T47D (cell line): Measurements from ENCODE around the gene TET3.

Source experiments
- DNase-seq, 2 experiments: peaks; one replicate each; pipeline versions ENCODE4 v3.0.0 to v3.0.0-alpha.2; 2011 to 2012; ENCODE audit warnings: low read depth in 1 of 2, low spot score in 1 of 2
- JUND ChIP-seq: IDR thresholded peaks from 2 replicates; pipeline ENCODE4 v1.6.1; 2012; ENCODE audit warnings: low read depth
- in situ Hi-C: cut with HindIII; loops from 2 replicates; pipeline ENCODE4 v1.10.0; 2016; ENCODE audit warnings: low sequenced_read_pairs, low pct_unique_long_range_greater_than_20kb

Gene TET3

DNA sequence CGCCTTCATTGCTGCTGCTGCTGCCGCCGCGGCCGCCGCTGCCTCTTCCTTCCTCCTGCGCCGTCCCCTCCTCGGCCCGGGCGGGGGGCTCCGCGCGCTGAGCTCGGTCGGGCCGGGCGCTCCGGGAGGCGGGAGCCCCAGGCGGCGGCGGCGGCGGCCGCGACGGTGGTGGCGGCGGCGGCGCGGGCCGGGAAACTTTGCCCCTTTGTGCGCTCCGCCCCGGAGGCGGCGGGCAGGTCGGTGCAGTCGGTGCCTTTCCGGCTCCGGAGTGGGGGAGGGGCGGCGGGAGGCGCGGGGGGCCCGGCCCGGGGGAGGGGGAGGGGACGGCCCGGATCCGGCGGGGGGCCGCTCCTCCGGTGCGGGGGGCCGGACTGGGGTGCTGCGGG lies 205 bp downstream of the TET3 start:
- DNase-seq, result peak in 1 of 2 experiments; percentile 35
- TF ChIP-seq JUND, result no peak
- in situ Hi-C loops, result no loop called here

DNA sequence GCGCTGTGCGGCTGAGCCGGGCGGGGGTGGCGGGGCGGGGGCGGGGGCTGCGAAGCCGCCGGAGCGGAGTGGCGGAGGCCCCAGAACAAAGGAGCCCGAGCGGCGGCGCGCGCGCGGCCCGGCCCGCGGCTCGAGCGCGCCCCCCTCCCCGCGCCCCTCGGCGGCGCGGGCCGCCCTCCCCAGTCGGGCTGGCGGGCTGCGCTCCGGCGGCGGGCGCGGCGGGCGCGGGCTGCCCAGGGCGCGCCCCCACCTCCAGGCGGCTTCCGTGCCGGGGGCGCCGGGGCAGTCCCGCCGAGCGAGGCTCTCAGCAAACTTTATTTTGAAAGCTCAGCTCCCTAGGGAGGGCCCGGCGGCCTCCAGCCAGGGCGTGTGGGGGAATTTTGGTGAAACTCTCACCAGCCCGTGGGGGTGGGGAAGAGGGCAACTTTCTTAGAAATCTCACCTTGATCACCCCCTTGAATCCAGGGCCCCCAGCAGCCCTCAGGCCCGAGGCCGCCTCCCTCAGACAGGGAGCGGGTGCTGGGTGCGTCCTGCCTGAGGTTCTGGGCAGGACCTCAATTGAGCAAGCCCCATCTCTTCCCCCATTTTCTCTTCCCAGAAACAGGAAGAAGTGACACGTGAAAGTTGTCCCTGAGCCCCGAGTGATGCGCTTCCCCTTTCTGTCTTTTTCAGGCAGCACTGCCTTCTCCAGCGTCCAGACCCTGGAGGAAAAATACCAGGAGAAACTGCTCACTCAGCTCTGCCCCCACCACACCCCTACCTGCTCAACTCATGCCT lies 786 bp downstream of the TET3 start:
- DNase-seq, result no peak
- TF ChIP-seq JUND, result no peak
- in situ Hi-C loops, result no loop called here

DNA sequence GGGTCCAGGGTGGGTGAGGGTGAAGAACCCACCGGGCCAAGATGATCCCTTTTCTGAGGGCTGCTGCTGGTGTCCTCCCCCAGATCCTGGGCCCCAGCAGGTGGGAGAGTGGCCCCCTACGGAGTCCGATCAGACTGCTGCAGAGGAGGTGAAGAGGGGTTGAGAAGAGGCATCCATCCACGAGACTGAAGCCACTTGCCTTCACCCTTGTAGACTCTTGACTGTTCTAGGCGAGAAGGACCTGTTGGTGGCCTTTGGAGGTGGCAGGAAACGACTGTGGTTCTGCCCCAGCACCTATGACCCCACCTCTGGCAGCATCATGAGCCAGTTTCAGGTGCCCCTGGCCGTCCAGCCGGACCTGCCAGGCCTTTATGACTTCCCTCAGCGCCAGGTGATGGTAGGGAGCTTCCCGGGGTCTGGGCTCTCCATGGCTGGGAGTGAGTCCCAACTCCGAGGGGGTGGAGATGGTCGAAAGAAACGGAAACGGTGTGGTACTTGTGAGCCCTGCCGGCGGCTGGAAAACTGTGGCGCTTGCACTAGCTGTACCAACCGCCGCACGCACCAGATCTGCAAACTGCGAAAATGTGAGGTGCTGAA lies 1.5 kb downstream of the TET3 start:
- DNase-seq, result no peak
- in situ Hi-C loops, result no loop called here
- no peak for TF ChIP-seq JUND

DNA sequence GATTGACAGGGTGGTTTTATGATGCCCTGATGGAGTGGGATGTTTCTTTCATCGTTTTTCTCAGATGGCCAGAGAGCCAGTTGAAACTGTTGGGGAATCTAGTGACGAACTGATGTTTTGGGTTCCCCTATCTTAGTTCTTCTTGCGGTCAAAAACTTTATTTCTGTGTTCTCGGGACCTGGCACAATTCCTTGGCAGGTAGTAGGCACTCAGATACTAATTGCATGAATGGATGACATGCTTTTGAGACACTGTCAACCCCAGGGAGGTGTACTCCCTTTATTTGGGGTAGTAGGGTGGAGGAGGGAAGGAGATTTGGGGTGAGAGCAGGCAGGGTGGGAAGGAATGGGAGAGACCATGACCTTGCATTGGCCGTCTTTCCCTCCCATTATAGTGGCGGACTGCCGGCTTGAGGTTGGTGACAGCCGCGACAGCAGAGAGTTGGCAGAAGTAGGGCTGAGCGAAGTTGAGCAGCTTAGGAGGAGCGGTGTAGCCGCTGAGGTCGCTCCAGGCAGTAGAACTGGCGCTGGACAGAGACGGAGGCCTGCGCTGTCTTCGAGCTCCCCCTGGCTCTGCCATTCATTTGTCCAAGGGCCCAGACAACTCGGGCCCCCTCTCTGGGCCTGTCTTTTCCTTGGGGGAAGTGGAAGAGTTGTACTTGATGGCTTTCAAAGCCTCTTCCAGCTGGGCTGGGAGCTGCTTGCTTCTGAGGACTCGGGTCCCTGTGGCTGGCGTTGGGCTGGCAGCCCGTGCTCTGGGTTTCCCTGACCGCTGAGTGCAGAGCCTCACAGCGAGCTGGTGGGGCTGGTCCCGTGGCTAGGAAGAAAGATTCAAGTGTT lies 2.6 kb downstream of the TET3 start:
- DNase-seq, result peak; percentile 57

DNA sequence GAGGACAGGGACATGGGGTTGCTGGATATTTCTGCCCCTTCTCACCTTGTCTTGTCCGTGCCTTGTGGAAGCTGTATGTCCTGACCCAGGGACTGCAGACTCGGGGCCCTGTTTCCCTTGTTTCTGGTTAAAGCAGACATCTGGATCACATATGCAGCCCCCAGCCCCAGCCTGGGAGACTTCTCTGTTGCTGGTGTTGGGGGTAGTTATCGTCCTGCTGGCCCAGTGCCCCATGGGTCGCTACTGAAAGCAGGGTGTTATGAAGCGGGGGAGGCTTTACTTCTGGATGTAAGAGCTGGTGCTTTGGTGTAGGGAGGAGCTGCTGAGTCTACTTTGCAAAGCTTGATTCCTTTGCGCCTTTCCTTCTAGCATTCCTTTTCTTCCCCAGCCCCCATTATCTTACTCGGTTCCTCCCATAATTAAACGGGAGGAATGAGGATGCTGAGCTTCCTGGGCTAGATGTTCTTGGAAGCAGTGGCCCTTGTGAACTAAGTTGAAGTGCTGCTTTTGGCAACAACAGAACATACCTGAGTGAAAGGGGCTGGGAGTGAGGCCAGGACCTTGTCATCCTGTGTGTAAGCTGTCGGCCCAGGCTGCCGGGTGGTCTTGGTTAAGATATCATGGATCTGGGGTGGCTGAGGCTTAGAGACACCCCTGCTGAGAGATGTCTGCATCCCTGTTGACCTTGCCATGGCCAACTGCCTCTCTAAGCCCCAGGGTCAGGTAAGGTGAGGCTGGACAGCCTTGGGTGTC lies 3.4 kb downstream of the TET3 start:
- in situ Hi-C loops, result no loop called here
- no peak for DNase-seq
- no peak for TF ChIP-seq JUND

More for the DNA sequence above, 2.6 kb downstream of the TET3 start:
- no peak for TF ChIP-seq JUND
- in situ Hi-C loops, result no loop called here

DNA sequence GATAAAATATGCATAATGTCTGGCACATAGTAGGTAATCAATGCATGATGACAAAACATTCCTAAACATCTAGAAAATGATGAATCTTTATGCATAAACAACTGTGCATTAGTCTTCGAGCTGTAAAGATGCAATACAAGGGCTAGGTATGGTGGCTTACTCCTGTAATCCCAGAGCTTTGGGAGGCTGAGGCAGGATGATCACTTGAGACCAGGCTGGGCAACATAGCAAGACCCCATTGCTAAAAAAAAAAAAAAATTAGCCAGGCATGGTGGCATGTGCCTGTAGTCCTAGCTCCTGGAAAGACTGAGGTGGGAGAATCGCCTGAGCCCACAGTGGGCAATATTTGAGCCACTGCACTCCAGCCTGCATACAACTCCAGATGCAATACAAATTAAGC lies 5.3 kb downstream of the TET3 start:
- DNase-seq, result no peak
- in situ Hi-C loops, result no loop called here
- TF ChIP-seq JUND, result no peak

DNA sequence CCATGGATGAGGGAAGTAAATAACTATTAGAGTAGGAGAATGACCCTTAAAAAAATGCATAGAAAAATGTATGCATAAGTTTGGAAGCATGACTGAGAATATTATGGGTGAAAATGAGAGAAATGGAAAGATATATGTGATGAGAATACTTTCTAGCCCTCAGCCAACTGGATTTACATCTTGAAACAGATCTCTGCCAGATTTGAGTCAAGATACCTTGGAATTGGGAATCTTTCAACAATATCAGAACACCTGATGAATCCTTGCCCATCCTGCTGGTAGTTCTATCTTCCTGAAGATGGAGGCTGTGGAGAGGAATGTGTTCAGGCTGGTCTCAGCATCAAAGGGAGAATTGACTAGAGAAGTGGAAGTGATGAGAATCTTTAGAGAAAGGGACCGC lies 5.8 kb downstream of the TET3 start:
- DNase-seq, result no peak
- in situ Hi-C loops, result no loop called here
- no peak for TF ChIP-seq JUND

DNA sequence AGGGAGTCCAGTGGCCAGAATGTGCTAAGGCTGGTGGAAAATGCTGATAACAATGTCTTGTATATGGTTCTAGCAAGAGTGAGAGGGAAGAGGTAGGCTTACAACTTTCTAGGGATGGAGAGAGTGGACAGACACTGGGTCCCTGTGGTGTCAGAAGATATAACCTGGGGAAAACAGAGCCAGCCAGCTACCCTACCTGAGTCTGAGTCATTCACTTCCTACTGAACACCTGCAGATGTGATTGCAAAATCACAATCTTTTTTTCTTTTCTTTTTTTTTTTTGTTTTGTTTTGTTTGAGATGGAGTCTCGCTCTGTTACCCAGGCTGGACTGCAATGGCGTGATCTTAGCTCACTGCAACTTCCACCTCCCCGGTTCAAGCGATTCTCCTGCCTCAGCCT lies 7.3 kb downstream of the TET3 start:
- DNase-seq, result no peak
- in situ Hi-C loops, result no loop called here
- no peak for TF ChIP-seq JUND

DNA sequence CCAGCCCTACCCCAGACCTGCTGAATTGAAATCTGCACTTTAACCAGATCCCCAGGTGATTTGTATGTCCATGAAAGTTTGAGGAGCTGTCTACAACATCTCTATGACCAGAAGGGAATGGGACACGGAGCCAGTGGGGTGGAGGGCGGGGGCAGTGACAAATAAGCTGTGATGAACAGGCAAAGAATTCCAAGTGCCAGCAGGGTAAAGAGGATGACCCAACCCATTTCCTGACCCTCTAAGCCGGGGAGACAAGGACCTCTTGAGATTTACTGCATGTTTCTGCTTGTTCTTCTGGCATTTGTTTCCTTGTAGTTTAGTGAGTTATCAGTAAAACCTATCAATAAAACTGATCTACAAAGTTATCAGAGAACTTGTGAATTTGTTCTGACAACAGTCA lies 8.7 kb downstream of the TET3 start:
- TF ChIP-seq JUND, result no peak
- DNase-seq, result no peak
- in situ Hi-C loops, result no loop called here

DNA sequence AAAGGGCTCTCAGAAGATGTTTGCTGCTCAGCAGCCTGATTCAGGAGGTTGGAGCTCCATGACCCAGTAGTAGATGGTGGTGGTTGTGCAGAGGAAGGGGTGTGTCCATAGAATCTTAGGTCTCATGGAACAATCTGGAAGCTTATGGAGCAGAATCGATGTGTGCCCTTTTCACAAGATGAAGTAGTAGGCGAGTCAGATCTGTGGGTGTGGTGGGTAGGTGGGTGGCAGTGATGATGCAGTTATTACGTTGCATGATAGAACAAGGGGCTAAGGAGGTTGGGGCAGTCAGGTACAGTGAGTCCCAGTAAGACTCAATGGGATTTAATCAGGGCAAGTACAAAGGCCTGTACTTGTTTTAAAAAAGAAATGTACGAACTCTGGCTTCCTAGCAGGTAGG lies 9.1 kb downstream of the TET3 start:
- in situ Hi-C loops, result no loop called here
- DNase-seq, result no peak
- no peak for TF ChIP-seq JUND

DNA sequence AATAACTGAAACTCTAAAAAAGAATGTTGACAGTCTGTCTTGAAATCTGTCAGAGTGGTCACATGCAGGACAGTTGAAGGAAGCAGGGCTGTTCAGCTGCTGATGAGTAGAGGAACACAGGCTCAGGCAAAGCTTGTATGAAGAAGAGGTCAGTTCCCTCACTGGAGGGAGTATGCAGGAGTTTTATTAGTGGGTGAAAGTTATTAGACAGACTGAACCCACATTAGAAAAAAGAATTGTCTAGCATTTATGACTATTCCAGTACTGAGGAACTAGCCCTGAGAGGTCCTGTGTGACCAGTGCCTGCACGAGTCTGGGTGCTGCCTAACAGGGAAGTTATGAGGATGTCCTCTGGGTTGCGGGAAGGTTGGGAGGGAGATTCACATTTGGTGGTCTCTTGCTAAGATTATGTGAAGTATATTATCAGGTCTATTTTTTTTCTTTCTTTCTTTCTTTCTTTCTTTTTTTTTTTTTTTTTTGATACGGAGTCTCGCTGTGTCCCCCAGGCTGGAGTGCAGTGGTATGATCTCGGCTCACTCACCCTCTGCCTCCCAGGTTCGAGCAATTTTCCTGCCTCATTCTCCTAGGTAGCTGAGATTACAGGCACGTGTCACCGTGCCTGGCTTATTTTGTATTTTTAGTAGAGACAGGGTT lies 9.6 kb downstream of the TET3 start:
- TF ChIP-seq JUND, result no peak
- DNase-seq, result no peak
- in situ Hi-C loops, result no loop called here

DNA sequence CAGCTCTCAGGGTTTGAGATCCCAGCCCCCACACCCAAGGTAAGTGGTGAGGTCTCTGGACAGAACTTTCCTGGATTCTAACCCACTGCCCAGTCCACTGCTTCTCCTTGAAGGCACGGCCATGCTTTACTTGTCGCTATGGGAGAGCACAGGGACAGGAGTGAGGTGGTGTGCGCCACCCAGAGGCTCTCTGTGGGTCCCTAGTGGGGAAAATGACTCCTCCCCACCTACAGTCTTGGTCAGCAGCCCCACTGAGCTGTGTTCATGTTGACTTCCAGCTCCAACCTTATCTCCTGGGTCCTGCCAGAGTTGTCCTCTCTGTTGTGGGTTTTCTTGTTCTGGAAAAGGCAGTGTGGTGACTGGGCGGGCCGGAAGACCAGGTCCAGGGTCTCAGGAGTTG lies 11.1 kb downstream of the TET3 start:
- in situ Hi-C loops, result no loop called here
- no peak for TF ChIP-seq JUND
- DNase-seq, result no peak
